HG03575 (cell line): ENCODE results near the gene TYW1B.
"Not testable (repeated sequence)": the region's sequence is repeated elsewhere in the genome, so short reads cannot be mapped to it uniquely, and the experiment has no call there.

Experiments
- ATAC-seq: cut with Tn5 transposase; IDR thresholded peaks from one replicate; pipeline ENCODE4 v1.9.1; 2021; ENCODE audit not compliant: unreplicated experiment, insufficient number of reproducible peaks, low FRiP score; ENCODE audit errors: extremely low read depth

Gene TYW1B

DNA sequence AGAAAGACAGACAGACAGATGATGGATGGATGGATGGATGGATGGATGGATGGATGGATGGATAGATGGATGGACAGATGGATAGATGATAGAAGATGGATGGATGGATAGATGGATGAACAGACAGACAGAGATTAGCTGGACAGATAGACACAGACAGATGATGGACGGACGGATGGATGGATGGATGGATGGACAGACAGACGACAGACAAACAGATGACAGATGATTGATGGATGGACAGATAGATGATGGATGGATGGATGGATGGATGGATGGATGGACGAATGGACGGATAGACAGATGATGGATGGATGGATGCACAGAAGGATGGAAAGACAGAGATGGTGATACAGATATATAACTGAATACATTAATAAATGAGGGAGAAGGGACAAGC is 224.9 kb downstream of the TYW1B start:
- ATAC-seq: no peak

DNA sequence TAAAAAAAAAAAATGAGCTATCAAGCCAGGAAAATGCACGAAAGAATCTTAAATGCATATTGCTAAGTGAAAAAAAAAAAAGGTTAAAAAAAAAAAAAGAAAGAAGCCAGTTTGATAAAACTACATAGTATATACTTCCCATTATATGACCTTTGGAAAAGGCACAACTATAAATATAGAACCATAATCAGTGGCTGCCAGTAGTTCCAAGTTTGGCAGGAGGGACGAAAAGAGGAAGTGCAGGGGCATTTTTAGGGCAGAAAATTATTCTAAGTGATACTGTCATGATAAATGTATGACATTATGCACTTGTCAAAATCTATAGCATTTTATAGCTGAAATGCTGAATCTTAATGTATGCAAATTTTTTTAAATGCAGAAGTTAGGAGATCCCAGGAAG is 226.3 kb downstream of the TYW1B start:
- ATAC-seq: not testable (repeated sequence)

DNA sequence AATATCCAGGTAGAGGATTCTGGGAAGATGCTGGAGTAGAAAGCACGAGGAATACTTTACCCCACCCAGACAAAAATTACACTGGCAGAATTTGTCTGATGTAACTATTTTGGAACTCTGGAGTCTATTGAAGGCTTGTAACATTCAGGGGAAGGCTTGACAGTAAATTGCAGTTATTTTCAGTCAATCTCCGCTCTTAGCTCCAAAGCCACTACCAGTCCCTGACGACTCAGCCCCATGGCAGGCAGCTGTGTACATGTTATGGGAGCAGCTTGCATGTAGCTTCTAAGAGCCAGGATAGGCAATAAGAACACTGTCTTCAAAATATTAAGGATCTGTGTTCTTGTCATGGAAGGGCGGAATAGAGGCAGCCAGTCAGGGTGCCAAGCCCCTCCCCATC is 238.0 kb downstream of the TYW1B start:
- ATAC-seq: not testable (repeated sequence)

DNA sequence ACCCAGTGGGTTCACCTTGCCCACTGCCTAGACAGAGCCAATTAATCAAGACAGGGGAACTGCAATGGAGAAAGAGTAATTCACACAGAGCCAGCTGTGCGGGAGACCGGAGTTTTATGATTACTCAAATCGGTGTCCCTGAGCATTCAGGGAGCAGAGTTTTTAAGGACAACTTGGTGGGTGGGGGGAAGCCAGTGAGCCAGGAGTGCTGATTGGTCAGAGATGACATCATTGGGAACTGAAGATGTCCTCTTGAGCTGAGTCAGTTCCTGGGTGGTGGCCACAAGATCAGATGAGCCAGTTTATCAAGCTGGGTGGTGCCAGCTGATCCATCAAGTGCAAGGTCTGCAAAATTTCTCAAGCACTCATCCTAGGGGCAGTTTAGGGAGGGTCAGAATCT is 240.7 kb downstream of the TYW1B start:
- not testable (repeated sequence) for ATAC-seq

DNA sequence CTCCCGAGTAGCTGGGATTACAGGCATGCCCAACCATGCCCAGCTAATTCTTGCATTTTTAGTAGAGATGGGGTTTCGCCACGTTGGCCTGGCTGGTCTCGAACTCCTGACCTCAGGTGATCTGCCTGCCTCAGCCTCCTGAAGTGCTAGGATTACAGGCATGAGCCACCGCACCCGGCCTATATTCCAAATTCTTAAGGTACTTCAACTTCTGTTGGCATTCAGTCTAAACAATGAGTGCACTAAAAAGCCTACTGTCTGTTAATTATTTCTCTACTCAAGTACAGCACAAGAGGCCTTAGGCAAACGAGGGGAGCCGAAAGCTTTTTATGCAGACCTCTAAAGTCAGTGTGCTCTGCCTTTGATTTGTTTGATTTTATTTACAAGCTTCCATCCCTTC is 243.4 kb downstream of the TYW1B start:
- ATAC-seq: not testable (repeated sequence)

DNA sequence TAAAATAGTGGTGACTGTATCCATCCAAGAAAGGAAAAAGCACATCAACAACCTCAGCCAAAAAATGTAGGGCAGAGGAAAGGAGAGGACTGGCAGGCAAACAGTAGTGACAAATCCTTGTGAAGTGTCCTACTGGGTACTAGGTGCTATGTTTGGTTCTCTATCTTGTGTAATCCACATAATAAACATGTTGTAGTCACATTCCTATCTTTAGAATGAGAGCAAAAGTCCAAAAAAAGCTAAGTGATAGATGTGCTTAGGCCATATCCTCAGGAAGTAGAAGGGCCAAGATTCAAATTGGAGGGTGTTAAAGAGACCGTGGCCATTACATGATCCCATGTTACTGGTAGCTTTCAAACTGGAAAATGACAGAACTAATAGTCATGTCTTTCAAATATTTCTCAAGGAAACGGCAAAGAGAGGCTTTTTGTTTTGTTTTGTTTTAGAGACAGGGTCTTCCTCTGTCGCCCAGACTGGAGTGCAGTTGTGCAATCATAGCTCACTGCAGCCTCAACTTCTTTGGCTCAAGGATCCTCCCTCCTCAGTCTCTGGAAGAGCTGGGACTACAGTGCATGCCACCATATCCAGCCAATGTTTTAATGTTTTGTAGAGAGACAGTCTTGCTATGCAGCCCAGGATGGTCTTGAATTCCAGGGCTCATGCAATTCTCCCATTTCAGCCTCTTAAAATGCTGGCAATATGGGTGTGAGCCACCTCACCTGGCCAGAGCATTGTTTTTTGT is 244.2 kb downstream of the TYW1B start:
- ATAC-seq: not testable (repeated sequence)

DNA sequence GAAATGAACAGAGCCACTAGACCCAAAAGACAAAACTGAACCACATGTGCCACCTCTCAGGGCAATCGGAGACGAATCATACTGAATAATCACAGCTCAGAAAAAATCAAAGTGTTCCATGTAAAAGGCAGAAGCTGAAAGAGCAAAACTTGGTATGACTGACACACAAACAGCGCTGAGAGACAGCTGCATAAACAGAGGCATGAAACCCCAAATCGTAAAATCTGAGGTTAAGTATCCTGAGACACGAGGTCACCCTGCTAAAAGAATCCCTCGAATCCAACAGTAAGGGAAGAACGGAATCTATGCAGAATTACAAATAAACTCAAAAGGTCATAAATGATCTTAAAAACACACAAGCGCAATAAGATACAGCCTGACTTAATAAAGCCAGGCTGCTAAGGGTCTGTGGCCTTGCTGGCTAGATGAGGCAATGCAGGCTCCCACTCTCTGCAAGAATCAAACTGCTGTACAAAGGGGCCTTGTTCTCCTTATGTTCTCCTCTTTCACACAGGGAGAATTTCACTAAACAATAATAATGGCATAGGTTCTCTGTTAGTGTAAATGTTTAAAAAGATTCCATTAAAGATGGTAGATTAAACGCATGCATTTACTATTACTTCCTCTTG is 247.7 kb downstream of the TYW1B start:
- not testable (repeated sequence) for ATAC-seq

DNA sequence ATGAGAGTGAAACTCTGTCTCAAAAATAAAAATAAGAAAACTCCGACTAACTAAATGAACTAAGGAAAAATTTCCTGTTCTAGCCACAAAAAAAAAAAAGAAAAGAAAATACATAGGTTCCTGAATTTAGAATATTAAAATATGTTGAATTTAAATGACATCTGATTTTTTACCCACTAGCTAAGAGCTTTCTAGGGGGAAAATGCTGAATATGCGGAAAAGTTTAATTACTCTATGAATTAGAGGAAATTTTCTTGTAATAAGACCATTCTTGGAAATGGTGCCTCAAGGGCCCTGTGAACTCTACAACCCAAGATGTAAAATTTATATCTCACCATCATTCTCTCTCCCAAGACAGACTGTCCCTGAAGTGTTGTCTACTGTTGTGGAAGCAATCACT is 250.9 kb downstream of the TYW1B start:
- no peak for ATAC-seq

DNA sequence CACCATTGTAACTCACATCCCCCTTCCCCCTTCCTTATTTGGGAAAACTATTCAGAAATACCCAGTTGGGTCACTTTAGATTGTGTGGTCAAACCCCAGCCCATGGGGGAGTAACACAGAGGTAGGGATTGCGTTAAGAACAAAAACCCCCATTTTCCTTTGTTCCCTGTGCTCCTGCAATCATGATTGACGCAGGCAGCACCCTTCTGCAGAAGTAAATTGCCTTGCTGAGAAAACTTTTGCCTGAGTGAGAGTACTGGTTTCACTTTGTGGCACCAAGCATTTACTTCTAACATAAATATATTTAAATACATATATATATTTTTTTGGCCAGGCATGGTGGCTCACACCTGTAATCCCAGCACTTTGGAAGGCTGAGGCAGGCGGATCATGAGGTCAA is 266.0 kb downstream of the TYW1B start:
- ATAC-seq: not testable (repeated sequence)

DNA sequence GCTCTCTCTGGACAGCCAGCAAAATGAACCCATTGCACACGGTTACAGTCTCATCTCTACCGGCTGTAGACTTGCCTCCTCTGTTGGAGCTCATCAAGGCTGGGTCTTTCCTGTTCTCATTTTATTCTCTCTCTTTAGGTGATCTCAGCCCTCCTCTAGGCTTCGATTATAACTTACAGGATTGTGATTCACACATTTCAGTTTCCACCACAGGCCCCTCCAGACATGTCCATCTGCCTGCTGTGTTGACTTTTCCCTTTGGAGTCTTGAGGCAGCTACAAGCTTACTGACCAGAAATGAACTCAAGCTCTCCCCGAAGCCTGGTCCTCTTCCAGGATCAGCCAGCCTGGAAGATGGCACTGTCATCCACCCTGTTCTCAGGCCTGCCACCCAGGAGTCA is 268.5 kb downstream of the TYW1B start:
- ATAC-seq: not testable (repeated sequence)

DNA sequence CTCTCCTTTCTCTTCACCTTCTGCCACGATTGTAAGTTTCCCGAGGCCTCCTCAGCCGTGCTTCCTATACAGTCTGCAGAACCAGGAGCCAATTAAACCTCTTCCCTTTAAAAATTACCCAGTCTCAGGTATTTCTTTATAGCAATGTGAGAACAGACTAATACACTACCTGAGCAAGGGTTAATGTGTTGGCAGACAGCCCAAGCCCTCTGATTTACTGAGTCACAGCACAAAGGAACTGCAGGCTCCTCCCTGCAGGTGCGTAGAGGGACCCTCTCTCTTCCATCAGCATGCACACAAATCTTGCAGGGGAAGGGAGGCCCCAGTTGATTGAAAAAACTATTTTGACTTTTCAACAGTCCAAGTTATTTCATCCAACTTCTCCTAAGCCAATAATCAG is 271.3 kb downstream of the TYW1B start:
- not testable (repeated sequence) for ATAC-seq

DNA sequence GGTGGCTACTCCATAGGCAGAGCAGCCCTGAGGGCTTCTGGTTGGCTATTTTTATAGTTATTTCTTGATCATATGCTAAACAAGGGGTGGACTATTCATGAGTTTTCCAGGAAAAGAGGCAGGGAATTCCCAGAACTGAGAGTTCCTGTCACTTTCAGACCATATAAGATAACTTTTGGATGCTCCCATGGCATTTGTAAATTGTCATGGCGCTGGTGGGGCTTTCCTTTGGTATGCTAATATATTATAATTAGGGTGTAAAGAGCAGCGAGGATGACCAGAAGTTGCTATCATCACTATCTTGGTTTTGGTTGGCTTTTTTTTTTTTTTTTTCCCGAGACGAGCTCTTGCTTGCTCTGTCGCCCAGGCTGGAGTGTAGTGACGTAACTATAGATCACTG is 272.8 kb downstream of the TYW1B start:
- not testable (repeated sequence) for ATAC-seq

DNA sequence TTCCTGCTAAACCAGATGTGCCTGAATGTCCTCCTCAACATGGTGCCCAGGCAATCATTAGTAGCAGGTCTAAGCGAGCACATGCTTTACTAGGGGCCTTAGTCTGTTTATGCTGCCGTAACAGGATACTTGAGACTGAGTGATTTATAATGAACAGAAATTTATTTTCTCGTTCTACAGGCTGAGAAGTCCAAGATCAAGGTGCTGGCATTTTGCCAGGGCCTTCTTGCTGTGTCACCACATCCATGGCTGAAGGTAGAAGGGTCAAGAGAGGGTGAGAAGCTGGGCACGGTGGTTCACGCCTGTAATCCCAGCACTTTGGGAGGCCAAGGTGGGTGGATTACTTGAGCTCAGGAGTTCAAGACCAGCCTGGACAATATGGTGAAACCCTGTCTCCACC is 273.6 kb downstream of the TYW1B start:
- not testable (repeated sequence) for ATAC-seq

DNA sequence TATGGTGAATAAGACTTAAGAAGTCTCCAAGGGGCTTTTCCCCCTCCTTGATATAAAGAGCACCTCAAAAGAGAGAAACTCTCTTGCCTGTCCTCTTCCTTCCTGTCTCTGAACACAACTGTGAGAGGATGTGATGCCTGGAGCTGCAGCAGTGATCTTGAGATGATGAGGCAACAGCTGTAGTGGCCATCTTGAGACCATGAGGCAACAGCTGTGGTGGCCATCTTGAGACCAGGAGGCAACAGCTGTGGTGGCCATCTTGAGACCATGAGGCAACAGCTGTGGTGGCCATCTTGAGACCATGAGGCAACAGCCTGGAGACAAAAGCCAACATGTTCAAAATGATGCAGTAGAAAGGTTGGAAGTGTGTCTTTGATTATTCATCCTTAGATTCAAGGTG is 277.5 kb downstream of the TYW1B start:
- ATAC-seq: not testable (repeated sequence)

DNA sequence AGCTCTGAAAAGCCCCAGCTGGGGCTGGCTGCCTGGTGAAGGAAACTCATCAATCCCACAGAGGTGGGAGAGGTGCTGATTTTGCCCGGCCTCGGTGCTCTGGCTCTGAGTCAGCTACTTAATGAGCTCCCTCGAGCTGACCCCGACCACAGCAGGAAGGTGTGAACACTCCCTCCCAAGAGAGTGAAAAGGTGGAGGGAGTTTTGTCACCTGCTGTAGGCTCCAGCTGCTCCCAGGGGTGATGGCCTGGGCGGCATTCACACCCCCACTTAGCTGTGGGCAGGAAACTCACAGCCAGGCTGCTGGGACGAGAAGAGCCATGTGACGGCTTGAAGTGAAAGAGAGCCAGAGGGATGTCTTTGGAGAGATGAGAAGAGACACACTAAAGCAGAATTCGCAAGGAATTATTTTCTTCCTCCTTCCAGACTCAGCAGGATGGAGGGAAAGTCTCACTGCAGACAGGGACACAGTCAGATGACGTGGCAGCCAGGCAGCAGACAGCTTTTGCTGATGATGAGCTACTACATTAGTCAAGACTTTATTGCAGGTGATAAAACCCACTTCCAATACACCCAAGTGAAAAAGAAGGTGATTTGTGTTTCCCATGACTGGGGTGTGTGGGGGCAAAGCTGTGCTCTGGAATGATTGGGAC is 281.3 kb downstream of the TYW1B start:
- not testable (repeated sequence) for ATAC-seq

DNA sequence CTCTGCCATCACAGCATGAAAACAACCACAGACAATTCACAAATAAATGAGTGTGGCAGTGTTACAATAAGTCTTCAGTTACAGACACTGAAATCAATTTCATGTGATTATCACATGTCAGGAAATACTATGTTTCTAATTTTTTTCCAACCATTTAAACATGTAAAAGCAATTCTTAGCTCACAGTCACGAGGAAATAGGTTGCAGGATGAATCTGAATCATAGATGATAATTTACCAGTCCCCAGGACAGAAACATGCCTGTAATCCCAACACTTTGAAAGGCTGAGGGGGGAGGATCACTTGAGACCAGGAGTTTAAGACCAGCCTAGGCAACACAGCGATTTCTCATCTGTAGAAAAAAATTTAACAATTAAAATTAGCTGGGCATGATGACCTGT is 283.5 kb downstream of the TYW1B start:
- ATAC-seq: not testable (repeated sequence)

DNA sequence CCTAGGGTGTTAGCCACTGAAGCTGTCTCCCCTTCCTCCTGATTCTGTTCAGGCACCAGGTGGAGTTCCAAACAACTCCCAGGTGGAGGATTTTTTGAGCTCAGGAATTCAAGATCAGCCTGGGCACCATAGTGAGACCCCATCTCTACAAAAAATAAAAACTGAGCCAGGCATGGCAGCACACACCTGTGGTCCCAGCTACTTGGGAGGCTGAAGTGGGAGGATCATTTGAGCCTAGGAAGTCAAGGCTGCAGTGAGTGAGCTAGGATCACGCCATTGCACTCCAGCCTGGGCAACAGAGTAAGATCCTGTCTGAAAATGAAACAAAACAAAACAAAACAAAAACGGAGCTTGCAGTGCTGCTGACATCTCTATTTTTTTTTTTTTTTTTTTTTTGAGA is 287.1 kb downstream of the TYW1B start:
- ATAC-seq: no peak

DNA sequence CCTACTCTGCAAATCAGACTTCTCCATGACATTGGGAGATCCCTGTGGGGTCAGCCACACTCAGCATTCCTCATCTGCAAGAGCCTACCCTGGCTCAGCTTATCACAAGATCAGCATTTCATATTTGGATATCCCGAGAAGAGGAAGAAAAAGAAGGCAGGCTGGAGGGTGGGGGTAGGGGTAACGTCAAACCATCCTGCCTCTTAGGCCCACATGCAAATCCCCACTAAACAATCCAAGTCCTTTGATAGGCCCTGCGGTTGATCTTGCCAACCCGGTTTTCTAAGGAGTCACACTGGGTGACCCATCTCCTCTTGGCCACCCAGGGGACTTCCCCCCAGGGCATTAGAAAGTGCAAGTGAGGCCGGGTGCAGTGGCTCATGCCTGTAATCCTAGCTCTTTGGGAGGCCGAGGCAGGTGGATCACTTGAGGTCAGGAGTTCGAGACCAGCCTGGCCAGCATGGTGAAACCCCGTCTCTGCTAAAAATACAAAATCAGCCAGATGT is 287.8 kb downstream of the TYW1B start:
- ATAC-seq: no peak

DNA sequence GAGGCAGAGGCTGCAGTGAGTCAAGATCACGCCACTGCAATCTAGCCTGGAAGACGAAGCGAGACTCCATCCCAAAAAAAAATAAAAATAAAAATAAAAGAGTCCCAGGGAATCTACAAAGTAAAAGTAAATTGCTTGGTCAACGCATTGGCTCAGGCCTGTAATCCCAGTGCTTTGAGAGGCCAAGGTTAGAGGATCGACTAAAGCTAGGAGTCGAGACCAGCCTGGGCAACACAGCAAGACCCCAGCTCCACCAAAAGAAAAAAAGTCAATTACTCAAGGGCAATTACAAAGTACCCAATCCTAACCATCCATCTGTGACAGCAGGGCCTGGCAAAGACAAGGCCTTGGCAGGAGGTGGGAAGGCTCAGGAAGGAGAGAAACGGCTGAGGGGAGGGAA is 288.3 kb downstream of the TYW1B start:
- no peak for ATAC-seq

DNA sequence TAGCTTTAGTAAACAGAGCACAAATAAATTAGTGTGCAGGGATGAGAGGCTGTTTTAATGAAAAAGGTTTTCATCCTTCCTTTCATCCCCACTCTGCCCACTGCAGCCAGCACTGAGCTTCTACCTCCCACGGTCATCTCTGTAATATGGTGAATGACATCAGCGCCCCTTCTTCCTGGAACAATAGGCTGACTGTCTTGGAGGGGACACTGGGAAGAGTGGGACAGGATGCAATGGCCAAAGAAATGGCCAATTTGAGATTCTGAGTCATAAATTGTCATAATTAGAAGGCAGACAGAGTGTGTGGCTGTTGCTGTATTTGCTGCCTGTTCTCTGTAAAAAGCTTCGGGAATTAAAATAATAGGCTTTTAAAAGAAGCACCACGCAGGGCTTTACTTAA is 289.1 kb downstream of the TYW1B start:
- ATAC-seq: no peak
